SK-N-SH (cell line): Measurements from ENCODE around the gene CD69. TPM values are rescaled to one million over a fixed set of nuclear protein-coding genes. Genes with fewer than 3 reads are reported as not detected.
A peak's percentile ranks its signal among the peaks of the same experiment; 100 is the strongest.

ENCODE experiments used
- CTCF ChIA-PET: fragments of 300-600, 350-600 bp; formaldehyde crosslinking; extraction: SDS; loops from one replicate; lab custom pipeline; 2021; lab: Yijun Ruan, JAX
- POLR2A ChIA-PET: fragments of 350-600 bp; sonication (Branson Sonifier 250); formaldehyde crosslinking; extraction: SDS; loops from one replicate; lab custom pipeline; 2020; ENCODE audit warnings: antibody characterized with exemption, inconsistent platforms; lab: Yijun Ruan, JAX
- DNase-seq: peaks from one replicate; pipeline ENCODE4 v3.0.0; 2012
- H2AFZ ChIP-seq: fragments of 200-600 bp; sonication (generic); 2 replicates; pipeline ENCODE4 v1.8.1; 2016; ENCODE audit warnings: antibody characterized with exemption, mild to moderate bottlenecking, low read depth
- H3F3A ChIP-seq: fragments of 200-600 bp; sonication (generic); replicated peaks from 2 replicates; pipeline ENCODE3; 2016; ENCODE audit warnings: antibody characterized with exemption, mild to moderate bottlenecking; ENCODE audit not compliant: insufficient read depth
- H3K27ac ChIP-seq, 2 experiments: fragments of 200-500 bp in 1 of 2; fragments of 200-600 bp in 1 of 2; sonication (Bioruptor generic) in 1 of 2; sonication (generic), shearing (Covaris generic) in 1 of 2; 2 replicates each; pipeline versions ENCODE4 v1.5.1 to v1.6.1; 2014 to 2016; ENCODE audit warnings: low read depth in 2 of 2, inconsistent platforms in 1 of 2, low read length in 1 of 2, mild to moderate bottlenecking in 1 of 2, mixed read lengths in 1 of 2
- H3K27me3 ChIP-seq: fragments of 200-600 bp; sonication (generic), shearing (Covaris generic); 2 replicates; pipeline ENCODE4 v1.6.1; 2016; ENCODE audit warnings: mixed run types; ENCODE audit not compliant: insufficient read depth
- H3K36me3 ChIP-seq, 2 experiments: fragments of 200-500 bp in 1 of 2; fragments of 200-600 bp in 1 of 2; sonication (Bioruptor generic) in 1 of 2; sonication (generic) in 1 of 2; replicated peaks in 1 of 2; 2 replicates each; pipeline versions ENCODE3 to v1.5.1; 2014 to 2016; ENCODE audit warnings: low read length in 1 of 2, mild to moderate bottlenecking in 1 of 2; ENCODE audit not compliant: insufficient read depth in 2 of 2, control insufficient read depth in 1 of 2
- H3K4me1 ChIP-seq, 2 experiments: fragments of 200-500 bp in 1 of 2; fragments of 200-600 bp in 1 of 2; sonication (Bioruptor generic) in 1 of 2; sonication (generic), shearing (Covaris generic) in 1 of 2; 2 replicates each; pipeline versions ENCODE4 v1.5.1 to v1.6.1; 2014 to 2016; ENCODE audit warnings: low read depth in 1 of 2, low read length in 1 of 2, mixed run types in 1 of 2; ENCODE audit not compliant: insufficient read depth in 2 of 2, control insufficient read depth in 1 of 2
- H3K4me2 ChIP-seq: fragments of 200-600 bp; sonication (generic), shearing (Covaris generic); 2 replicates; pipeline ENCODE4 v1.6.1; 2017; ENCODE audit warnings: mixed run types
- H3K4me3 ChIP-seq, 2 experiments: fragments of 200-500 bp in 1 of 2; fragments of 200-600 bp in 1 of 2; sonication (Bioruptor generic) in 1 of 2; sonication (generic), shearing (Covaris generic) in 1 of 2; 2 replicates each; pipeline versions ENCODE4 v1.5.1 to v1.8.1; 2014 to 2016; ENCODE audit warnings: low read depth in 2 of 2, inconsistent platforms in 1 of 2, low read length in 1 of 2, mild to moderate bottlenecking in 1 of 2, mixed read lengths in 1 of 2, moderate library complexity in 1 of 2
- H3K79me2 ChIP-seq: fragments of 200-600 bp; sonication (generic); 2 replicates; pipeline ENCODE4 v1.8.1; 2017; ENCODE audit warnings: mild to moderate bottlenecking; ENCODE audit not compliant: insufficient read depth
- H3K9ac ChIP-seq: fragments of 200-600 bp; sonication (generic); 2 replicates; pipeline ENCODE4 v1.6.1; 2017; ENCODE audit warnings: mixed run types
- H3K9me2 ChIP-seq: fragments of 200-600 bp; sonication (generic); 2 replicates; pipeline ENCODE4 v1.6.1; 2017; ENCODE audit warnings: mixed run types
- H3K9me3 ChIP-seq: fragments of 200-600 bp; sonication (generic); 2 replicates; pipeline ENCODE4 v1.6.1; 2017; ENCODE audit warnings: mixed run types, mild to moderate bottlenecking, moderate library complexity
- H4K20me1 ChIP-seq: fragments of 200-600 bp; sonication (generic); 2 replicates; pipeline ENCODE4 v1.6.1; 2017; ENCODE audit warnings: mild to moderate bottlenecking, mixed run types; ENCODE audit not compliant: insufficient read depth
- ELF1 ChIP-seq: IDR thresholded peaks from 2 replicates; pipeline ENCODE4 v1.4.0; 2012
- EZH2phosphoT487 ChIP-seq: fragments of 200-600 bp; sonication (generic); IDR thresholded peaks from 2 replicates; pipeline ENCODE4 v1.6.1; 2017; ENCODE audit warnings: low read depth, mixed run types, mild to moderate bottlenecking, antibody characterized with exemption, moderate library complexity, borderline replicate concordance
- FOSL2 ChIP-seq: IDR thresholded peaks from 2 replicates; pipeline ENCODE4 v1.4.0; 2012; ENCODE audit warnings: low read depth, mild to moderate bottlenecking, moderate library complexity, borderline replicate concordance
- FOXJ3 ChIP-seq: sonication (generic); formaldehyde crosslinking; IDR thresholded peaks from 2 replicates; pipeline ENCODE4 v1.5.1; 2020; ENCODE audit warnings: mild to moderate bottlenecking, missing genetic modification reagents
- IRF3 ChIP-seq: fragments of 150-350 bp; IDR thresholded peaks from 2 replicates; pipeline ENCODE4 v1.6.1; 2016; ENCODE audit warnings: mild to moderate bottlenecking, low read depth, low read length
- MXI1 ChIP-seq: IDR thresholded peaks from 2 replicates; pipeline ENCODE4 v1.6.1; 2012; ENCODE audit warnings: mild to moderate bottlenecking, low read depth, low read length, improper control_type of control experiment
- NFIC ChIP-seq: IDR thresholded peaks from 2 replicates; pipeline ENCODE4 v1.4.0; 2012; ENCODE audit warnings: borderline replicate concordance
- POLR2AphosphoS5 ChIP-seq: IDR thresholded peaks from 2 replicates; pipeline ENCODE4 v1.6.1; 2012; ENCODE audit warnings: low read depth, low read length
- RAD21 ChIP-seq: IDR thresholded peaks from 2 replicates; pipeline ENCODE4 v1.6.1; 2012; ENCODE audit warnings: mild to moderate bottlenecking, low read length
- RCOR1 ChIP-seq: fragments of 150-350 bp; IDR thresholded peaks from 2 replicates; pipeline ENCODE4 v1.6.1; 2017; ENCODE audit warnings: antibody characterized with exemption, low read length
- RFX5 ChIP-seq: IDR thresholded peaks from 2 replicates; pipeline ENCODE4 v1.6.1; 2012; ENCODE audit warnings: mild to moderate bottlenecking, improper control_type of control experiment, low read length
- RXRA ChIP-seq: IDR thresholded peaks from 2 replicates; pipeline ENCODE4 v1.4.0; 2012; ENCODE audit warnings: low read depth, mild to moderate bottlenecking, borderline replicate concordance
- SIN3A ChIP-seq: IDR thresholded peaks from 2 replicates; pipeline ENCODE4 v1.6.1; 2012; ENCODE audit warnings: low read depth, mild to moderate bottlenecking, low read length, moderate library complexity, borderline replicate concordance
- TAF1 ChIP-seq: IDR thresholded peaks from 2 replicates; pipeline ENCODE4 v1.6.1; 2012; ENCODE audit warnings: low read depth, mild to moderate bottlenecking, low read length, moderate library complexity, borderline replicate concordance
- TCF12 ChIP-seq: IDR thresholded peaks from 2 replicates; pipeline ENCODE4 v1.4.0; 2012
- WGBS: methylation state at CpG from one replicate; pipeline ENCODE4 v1.1.6; 2017; ENCODE audit warnings: low lambda C conversion rate; 5-methylcytosine and 5-hydroxymethylcytosine counted together
- polyA plus RNA-seq, 3 experiments: library from polyadenylated mRNA; depleted of rRNA; stranded (reverse); fragments of >200 nt; gene quantifications; 2 replicates each; pipeline ENCODE4 v1.2.3, GENCODE V29; 2012
- TF ChIP-seq, protein P1 (sequence below): IDR thresholded peaks from 2 replicates; pipeline ENCODE4 v1.4.0; 2012; ENCODE audit warnings: low read depth
- TF ChIP-seq, protein P2 (sequence below): IDR thresholded peaks from 2 replicates; pipeline ENCODE4; 2012
- TF ChIP-seq, protein P3 (sequence below): fragments of 200-600 bp; sonication (generic); IDR thresholded peaks from 2 replicates; pipeline ENCODE4 v1.6.1; 2017; ENCODE audit warnings: antibody characterized with exemption, mild to moderate bottlenecking, moderate library complexity
- TF ChIP-seq, protein P4 (sequence below): IDR thresholded peaks from 2 replicates; pipeline ENCODE4 v1.6.1; 2012; ENCODE audit warnings: mild to moderate bottlenecking, low read depth, low read length, moderate library complexity

Gene CD69
- polyA plus RNA-seq, 1 of the 3 experiments (the other 2 are of a cell fraction), result not detected

DNA sequence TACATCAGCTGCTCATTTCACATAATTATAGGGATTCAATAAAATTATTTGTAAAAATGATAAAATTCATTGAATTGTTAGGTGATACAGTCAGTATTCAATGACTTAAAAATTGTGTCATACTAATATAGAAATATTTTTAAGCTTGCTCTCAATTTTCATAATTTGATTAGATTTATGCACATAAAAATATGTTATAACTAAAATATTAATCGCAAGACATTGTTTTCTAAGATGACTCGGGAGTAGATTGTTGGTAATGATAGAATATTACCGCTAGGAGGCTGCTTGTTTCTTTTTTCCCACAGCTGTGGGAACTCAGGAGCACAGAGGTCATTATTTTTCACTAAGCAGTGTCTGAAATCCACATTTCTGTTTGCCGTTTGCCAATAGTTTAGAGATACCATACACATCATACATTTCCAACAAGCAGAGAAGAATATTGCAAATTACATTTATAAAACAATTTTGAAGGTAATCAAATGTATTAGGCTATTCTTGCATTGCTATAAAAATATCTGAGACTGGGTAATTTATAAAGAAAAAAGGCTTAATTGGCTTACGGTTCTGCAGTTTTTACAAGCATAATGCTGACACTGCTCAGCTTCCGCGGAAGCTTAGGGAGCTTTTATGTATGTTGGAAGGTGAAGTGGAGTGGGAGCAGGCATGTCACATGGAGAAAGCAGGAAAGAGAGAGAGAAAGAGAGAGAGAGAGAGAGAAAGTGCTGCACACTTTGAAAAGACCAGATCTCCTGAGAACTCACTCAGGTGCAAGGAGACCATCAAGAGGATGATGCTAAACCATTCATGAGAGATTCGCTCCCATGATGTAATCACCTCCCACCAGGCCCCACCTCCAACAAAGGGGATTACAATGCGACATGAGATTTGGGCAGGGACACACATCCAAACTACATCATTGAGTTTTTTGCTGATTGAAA is 9.2 kb downstream of the CD69 start:
- Histone ChIP-seq H3K9me3 (no peaks in the 10 kb centered on the region), H2AFZ (no peak overlapping the region), H3F3A (no peaks in the 10 kb centered on the region), H3K9me2 (no peaks in the 10 kb centered on the region), H3K4me3 (no peak overlapping the region), H3K27me3 (peaks cover 18% of the 10 kb centered on the region), H3K36me3 (no peaks in the 10 kb centered on the region), H3K4me2 (no peak overlapping the region), H3K27ac (no peak overlapping the region), H3K9ac (no peak overlapping the region), H4K20me1 (no peaks in the 10 kb centered on the region), H3K4me1 (no peaks in the 10 kb centered on the region; a peak in 1 of 4 replicates), H3K79me2 (no peaks in the 10 kb centered on the region)
- ChIA-PET CTCF (interaction anchor here (0.8 to 4.7 kb wide), 42 partner anchors 9 to 484 kb away, joined by 3 to 51 read pairs (median 4); partner anchors contain the start of genes CD69, CLEC12B and CLECL1), POLR2A (no interaction called here)
- TF ChIP-seq FOSL2 (no peak), EZH2phosphoT487 (no peak), RFX5 (no peak), IRF3 (no peak), RAD21 (no peak), SIN3A (no peak), ELF1 (no peak), POLR2AphosphoS5 (no peak), RXRA (no peak), TCF12 (no peak), FOXJ3 (CRISPR knock-in tag) (no peak), RCOR1 (no peak), MXI1 (no peak), NFIC (no peak), TAF1 (no peak)
- TF ChIP-seq, protein P1, sequence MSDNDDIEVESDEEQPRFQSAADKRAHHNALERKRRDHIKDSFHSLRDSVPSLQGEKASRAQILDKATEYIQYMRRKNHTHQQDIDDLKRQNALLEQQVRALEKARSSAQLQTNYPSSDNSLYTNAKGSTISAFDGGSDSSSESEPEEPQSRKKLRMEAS, result no peak
- TF ChIP-seq, protein P2, sequence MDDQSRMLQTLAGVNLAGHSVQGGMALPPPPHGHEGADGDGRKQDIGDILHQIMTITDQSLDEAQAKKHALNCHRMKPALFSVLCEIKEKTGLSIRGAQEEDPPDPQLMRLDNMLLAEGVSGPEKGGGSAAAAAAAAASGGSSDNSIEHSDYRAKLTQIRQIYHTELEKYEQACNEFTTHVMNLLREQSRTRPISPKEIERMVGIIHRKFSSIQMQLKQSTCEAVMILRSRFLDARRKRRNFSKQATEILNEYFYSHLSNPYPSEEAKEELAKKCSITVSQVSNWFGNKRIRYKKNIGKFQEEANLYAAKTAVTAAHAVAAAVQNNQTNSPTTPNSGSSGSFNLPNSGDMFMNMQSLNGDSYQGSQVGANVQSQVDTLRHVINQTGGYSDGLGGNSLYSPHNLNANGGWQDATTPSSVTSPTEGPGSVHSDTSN, result no peak
- TF ChIP-seq, protein P3, sequence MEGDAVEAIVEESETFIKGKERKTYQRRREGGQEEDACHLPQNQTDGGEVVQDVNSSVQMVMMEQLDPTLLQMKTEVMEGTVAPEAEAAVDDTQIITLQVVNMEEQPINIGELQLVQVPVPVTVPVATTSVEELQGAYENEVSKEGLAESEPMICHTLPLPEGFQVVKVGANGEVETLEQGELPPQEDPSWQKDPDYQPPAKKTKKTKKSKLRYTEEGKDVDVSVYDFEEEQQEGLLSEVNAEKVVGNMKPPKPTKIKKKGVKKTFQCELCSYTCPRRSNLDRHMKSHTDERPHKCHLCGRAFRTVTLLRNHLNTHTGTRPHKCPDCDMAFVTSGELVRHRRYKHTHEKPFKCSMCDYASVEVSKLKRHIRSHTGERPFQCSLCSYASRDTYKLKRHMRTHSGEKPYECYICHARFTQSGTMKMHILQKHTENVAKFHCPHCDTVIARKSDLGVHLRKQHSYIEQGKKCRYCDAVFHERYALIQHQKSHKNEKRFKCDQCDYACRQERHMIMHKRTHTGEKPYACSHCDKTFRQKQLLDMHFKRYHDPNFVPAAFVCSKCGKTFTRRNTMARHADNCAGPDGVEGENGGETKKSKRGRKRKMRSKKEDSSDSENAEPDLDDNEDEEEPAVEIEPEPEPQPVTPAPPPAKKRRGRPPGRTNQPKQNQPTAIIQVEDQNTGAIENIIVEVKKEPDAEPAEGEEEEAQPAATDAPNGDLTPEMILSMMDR, result no peak; the same call in 1 of the 2 replicates
- TF ChIP-seq, protein P4, sequence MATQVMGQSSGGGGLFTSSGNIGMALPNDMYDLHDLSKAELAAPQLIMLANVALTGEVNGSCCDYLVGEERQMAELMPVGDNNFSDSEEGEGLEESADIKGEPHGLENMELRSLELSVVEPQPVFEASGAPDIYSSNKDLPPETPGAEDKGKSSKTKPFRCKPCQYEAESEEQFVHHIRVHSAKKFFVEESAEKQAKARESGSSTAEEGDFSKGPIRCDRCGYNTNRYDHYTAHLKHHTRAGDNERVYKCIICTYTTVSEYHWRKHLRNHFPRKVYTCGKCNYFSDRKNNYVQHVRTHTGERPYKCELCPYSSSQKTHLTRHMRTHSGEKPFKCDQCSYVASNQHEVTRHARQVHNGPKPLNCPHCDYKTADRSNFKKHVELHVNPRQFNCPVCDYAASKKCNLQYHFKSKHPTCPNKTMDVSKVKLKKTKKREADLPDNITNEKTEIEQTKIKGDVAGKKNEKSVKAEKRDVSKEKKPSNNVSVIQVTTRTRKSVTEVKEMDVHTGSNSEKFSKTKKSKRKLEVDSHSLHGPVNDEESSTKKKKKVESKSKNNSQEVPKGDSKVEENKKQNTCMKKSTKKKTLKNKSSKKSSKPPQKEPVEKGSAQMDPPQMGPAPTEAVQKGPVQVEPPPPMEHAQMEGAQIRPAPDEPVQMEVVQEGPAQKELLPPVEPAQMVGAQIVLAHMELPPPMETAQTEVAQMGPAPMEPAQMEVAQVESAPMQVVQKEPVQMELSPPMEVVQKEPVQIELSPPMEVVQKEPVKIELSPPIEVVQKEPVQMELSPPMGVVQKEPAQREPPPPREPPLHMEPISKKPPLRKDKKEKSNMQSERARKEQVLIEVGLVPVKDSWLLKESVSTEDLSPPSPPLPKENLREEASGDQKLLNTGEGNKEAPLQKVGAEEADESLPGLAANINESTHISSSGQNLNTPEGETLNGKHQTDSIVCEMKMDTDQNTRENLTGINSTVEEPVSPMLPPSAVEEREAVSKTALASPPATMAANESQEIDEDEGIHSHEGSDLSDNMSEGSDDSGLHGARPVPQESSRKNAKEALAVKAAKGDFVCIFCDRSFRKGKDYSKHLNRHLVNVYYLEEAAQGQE, result no peak
- 10% methylated on average over 9 of the region's 9 CpGs for WGBS
- peak; percentile 6 for DNase-seq
